ENCODE measurements around the gene SPI1.

- peak; percentile 96 for TF ChIP-seq CTCF (conservative IDR thresholded peaks at IDR 0.05)
- TF ChIP-seq ZFX (IDR thresholded peaks at IDR 0.05): peak; percentile 67; the same call in 1 of the 2 replicates
Observed at GRCh38 chr11:47407746-47408590, 29.6 kb upstream of the SPI1 start, which contains the start of gene SLC39A13.

Data from C4-2B (cell line).